ENCODE data around the gene LMF1.
"Not testable (repeated sequence)": the region's sequence is repeated elsewhere in the genome, so short reads cannot be mapped to it uniquely, and the experiment has no call there.

LMF1 gene

DNA sequence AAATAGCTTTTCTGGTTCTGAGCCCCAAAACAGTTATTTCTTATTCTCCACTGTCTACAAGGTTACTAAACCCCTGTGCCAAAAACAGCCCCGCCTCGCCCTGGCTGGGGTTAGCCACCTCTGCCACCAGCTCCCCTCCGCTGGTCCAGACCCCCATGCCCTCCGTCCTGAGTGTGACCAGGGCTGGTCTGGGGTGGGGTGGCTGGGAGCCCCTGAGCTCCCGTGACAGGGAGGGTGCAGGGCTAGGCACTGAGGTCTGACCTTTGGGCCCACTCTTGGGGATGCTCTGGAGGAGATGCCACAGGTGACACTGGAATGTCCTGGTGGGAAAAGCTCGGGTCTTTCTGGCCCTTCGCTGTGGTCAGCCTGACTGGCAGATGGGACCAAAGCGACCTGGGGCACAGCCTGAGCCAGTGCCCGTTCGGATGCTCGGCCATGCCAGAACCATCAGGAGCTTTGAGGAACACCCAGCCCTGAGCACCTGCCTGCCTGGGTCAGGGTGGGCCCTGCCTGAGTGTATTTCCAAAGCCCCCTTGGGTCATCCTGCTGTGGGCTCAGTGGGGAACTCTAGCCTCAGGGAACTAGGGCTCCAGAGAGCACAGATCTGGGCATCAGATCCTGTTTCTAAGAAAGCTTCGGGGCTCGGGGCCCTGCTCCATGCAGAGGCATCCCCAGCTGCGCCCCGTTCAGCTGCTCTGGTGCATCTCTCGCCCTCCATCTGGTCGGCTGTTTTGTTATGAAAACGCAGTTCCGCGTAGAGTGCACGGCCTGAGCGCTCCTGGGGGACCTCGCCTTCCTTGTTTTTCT is 98.1 kb downstream of the LMF1 start:
- no peak for DNase-seq
- no peak for TF ChIP-seq GATA1 (IDR thresholded peaks at IDR 0.05; ENCODE audit: low read depth, low read length)
- TF ChIP-seq POLR2A (IDR thresholded peaks at IDR 0.05; ENCODE audit: low read length), result no peak

DNA sequence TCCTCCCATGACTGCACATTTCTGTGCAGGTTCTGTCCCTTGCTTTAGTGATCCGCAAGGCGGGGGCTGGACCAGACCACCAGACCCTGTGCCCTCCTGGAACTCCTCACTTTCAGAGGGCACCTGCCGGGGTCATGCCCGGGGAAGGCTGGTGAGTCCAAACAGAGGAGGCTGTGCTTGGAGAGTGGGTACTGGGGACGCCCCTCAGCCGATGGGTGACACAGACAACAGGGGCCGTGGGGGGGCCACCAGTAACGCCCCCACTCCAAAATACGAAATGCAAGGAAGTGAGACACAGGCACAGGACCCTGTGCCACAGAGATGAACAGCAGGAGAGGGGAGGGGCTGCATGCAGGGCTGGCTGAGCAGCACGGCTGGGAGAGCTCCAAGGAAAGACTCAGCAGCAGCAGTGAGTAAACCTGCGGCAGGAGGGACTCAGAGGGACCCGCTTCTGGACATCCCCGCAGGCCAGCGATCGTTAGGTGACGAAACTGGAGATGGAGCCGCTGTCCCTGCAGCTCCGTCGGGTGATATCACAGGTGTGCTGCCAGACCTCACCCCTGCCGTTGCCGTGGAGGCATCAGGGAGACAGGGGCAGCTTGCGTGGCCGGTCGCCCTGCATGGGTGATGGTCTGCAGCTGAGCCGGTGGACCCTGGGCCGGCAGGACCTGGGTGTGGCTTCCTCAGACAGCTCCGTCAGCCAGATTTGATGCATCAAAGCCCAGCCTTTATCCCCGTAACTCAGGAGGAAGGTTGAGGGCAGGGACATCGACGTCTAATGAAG is 99.0 kb downstream of the LMF1 start:
- no peak for DNase-seq

DNA sequence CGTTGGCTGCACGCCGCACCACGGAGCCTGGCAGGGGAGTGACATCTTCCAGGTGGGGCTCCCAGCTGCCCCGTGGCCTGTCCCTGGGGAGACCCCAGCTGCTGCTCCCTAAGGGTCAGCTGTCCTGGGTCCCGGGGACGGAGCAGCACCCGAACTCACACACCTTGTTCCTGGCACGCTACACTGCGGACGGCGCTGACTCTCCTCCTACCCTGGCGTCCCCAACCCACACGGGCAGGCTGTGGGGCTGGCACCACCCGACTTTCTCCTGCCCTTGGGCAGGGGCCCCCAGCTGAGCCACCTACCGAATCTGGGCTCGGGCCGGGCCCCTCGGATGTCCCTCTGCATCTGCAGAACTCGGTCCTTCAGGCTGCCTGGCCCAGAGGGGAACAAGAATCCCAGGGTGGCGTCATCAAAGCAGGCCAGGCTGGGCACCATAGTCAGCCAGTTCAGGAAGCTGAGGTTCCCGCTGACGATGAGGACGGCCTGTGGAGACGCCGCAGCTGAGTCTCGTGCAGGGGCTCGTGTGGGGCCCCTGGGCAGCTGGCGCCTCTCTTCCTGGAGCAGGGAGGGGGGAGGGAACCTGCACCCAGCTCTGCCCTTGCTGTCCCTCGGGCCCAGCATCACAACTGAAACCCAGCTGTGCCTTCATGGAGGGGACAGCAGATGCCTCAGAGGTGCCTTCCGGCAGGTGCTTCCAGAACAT is 99.8 kb downstream of the LMF1 start:
- DNase-seq, result no peak
- TF ChIP-seq GATA1 (IDR thresholded peaks at IDR 0.05; ENCODE audit: low read depth, low read length) (no peak), POLR2A (IDR thresholded peaks at IDR 0.05; ENCODE audit: low read length) (no peak)

More for the DNA sequence above, 99.0 kb downstream of the LMF1 start:
- no peak for TF ChIP-seq POLR2A (IDR thresholded peaks at IDR 0.05; ENCODE audit: low read length)
- TF ChIP-seq GATA1 (IDR thresholded peaks at IDR 0.05; ENCODE audit: low read depth, low read length), result no peak

DNA sequence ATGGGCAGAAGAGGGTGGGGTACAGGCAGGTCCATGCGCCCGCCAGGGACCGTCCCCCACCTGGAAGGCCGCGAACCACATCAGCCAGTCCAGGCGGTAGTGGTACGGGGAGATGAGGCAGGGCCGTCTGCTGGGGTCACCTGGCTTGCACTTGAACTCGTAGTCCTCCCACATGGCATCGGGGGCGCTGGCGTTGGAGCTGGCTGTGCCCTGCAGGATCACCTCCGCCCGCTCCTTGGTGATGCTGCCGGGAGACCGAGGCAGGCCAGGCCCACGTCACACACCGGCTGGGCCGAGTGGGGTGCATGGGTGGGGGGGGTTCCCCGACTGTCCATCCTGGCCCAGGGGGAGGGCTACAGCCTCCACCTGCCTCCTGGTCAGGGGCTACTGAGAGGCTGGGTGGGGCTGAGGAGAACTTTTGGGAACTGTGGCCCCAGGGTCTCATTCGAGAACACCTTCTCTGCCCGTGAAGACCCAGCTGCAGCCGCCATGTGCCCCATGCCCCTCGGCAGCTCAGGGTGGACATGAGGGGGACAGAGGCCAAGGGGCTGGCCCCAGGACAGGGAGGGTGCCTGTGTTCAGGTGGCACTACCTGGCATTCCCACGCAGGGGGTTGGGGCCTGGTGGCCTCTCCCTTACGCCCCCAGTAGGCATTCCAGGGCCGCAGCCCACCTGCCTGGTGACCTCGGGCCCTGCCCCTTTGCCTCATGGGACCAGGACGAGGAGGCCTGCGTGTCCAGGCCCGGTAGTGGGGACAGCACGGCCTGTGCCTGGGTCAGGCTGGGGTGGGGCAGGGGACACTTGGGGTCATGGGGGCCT is 100.8 kb downstream of the LMF1 start:
- TF ChIP-seq GATA1 (IDR thresholded peaks at IDR 0.05; ENCODE audit: low read depth, low read length) (no peak), POLR2A (IDR thresholded peaks at IDR 0.05; ENCODE audit: low read length) (no peak)
- DNase-seq, result no peak

DNA sequence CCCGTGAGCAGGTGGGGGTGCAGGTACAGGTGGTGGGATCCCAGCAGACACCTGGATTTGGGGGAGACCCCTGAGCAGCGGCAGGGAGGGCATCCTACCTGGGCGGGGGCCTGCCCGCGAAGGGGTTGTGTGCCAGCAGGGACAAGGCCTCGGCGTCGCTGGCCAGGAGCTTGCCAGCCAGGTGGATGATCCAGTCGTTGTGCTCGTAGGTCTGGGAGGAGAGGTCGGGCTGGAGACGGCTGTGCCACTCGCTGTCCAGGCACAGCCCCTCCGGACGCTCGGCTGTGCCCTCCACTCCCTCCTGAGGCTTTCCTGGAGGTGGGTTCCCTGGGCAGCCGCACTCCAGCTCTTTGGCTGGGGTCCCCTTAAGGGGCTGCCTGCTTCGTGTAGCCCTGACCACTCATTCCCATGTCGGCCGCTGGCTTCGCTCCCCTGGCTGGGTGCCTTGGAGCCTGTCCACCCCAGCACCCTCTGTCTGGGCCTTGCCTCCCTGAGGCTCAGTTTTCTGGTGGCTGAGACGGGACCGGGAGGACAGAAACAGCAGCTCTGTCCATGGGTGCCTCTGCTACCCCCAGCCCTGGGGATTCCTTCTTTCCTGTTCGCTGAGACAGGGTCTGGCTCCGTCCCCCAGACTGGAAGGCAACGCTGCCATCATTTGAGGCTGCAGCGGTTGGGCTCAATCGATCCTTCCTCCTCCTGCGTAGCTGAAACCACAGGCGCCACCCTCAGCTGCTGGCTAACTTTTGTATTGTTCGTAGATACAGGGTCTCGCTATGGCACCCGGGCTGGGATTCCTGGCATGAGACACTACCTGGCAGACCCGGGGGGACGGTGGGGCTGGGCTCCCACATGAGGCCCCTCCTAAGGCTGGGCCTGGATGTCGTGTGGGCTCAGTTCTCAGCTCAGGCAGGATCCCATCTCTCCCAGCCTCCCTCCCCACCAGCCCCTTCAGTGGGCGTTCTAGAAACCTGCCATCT is 101.7 kb downstream of the LMF1 start:
- TF ChIP-seq POLR2A (IDR thresholded peaks at IDR 0.05; ENCODE audit: low read length) (no peak), GATA1 (IDR thresholded peaks at IDR 0.05; ENCODE audit: low read depth, low read length) (no peak)
- DNase-seq, result no peak

DNA sequence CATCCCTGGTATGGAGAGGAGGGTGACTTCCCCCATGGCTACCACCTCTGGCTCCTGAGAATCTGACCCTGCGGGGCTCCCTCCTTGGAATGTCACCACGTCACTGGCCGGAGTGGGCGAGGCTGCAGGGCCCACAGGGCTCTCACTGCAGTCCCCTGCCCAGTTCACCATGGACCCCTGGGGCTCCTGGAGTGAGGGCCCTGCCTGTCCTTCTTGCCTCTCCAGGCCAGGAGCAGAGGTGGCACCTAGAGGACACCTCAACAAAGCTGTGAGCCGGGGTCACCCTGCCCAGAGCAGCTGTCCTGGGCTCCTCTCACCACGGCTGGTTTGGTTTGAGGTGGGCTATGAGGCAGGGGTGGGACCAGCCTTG is 102.4 kb downstream of the LMF1 start:
- TF ChIP-seq GATA1 (IDR thresholded peaks at IDR 0.05; ENCODE audit: low read depth, low read length), result no peak
- no peak for TF ChIP-seq POLR2A (IDR thresholded peaks at IDR 0.05; ENCODE audit: low read length)
- DNase-seq, result no peak

DNA sequence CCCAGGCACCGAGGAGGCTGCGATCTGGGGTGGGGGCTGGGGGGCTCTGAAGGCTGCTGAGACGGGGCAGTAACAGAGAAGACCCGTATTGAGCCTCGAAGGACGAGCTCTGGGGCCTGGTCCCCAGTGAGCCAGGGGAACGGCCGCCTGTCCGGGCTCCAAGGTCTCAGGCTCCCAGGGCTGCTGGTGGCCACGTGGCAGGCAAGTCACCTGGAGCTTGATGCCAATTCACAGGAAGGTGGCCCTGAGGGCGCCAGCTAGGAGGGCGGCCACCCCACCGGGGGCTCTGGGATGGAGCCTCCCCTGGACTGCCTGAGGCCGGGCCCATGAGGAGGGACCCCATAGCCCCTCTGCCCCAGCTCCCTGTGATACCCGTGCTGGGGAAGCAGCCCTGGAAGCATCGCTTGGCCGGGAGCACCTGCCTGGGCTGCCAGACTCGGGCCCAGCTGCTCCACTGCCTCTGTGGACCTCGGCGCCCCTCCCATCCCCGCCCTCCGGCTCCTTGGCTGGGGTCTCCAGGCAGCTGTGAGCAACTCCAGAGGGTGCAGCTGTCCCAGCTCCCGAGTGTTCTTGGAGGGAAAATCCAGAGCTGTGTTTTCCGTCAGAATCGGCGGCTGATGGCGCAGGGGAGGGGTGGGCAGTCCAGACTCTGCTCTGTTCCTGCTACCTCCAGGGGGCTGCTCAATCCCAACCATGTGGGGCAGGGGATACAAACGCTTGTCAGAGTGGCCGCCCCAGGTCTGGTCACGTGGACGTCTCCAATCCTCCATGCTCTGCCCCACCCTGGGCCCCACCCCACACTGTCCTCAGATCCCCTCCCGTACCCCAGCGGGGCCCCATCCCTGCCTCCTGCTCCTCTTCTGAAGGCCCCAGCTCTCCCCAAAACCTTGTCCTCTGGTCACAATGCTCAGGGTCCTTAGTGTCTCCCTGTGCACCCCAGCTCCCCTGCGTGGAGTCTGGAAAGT is 103.1 kb downstream of the LMF1 start:
- no peak for TF ChIP-seq POLR2A (IDR thresholded peaks at IDR 0.05; ENCODE audit: low read length)
- no peak for TF ChIP-seq GATA1 (IDR thresholded peaks at IDR 0.05; ENCODE audit: low read depth, low read length)
- DNase-seq, result no peak

DNA sequence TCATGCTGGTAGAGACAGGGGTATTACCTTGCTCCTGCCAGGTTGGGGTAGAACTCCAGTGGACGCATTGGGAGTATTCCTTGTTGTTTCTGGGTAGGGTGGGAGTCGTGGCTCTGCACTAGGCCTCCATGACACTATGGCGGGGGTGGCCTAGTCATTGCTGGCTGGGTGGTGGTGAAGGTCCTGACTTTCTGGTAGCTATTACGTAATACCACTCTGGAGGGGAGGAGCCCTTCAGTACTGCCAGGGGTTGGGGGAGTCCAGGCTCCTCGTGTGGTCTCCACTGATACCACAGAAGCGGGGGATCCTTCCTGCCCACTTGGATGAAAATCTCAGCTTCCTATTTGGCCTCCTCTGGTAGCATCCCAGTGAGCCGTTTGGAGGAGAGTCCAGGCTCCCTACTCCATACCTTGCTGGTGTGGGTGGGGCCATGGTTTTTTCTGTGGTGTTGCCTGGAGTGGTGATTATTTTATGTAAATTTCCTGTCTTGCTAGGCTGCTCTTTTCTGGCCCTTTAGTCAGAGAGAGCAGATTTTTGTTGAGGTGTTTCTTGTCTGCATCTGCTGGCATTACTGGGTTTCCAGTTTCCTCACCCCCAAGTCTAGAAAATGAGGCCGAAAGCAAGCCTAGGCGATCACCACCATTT is 104.4 kb downstream of the LMF1 start:
- no peak for DNase-seq
- TF ChIP-seq GATA1 (IDR thresholded peaks at IDR 0.05; ENCODE audit: low read depth, low read length) (no peak), POLR2A (IDR thresholded peaks at IDR 0.05; ENCODE audit: low read length) (no peak)

DNA sequence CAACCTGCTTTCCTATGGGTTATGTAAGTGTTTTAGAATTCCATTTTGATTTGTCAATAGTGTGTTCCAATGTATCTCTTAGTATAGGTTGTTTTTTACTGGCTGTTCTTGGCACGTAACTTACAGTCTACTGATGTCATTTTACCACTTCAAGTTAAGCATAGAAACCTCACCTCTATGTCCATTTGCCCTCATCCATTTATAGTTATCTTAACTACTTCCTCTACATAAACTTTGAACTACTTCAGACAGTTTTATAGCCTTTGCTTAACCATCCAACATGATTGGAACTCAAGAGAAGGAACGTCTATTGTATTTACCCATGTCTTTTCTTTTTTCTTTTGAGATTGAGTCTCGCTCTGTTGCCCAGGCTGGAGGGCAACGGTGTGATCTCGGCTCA is 105.8 kb downstream of the LMF1 start:
- no peak for DNase-seq
- TF ChIP-seq POLR2A (IDR thresholded peaks at IDR 0.05; ENCODE audit: low read length) (no peak), GATA1 (IDR thresholded peaks at IDR 0.05; ENCODE audit: low read depth, low read length) (no peak)

DNA sequence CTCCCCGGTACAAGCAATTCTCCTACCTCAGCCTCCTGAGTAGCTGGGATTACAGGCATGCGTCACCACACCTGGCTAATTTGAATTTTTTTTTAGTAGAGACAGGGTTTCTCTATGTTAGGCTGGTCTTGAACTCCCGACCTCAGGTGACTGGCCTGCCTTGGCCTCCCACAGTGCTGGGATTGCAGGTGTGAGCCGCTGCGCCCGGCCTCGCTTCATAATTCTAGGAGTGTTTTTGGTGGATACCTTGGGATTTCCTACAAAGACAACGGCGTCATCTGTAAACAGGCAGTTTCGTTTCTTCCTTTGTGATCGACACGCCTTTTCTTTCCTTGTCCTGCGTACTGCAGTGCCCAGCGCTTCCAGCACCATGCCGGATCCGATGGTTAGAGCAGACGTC is 109.3 kb downstream of the LMF1 start:
- TF ChIP-seq POLR2A (IDR thresholded peaks at IDR 0.05; ENCODE audit: low read length) (no peak), GATA1 (IDR thresholded peaks at IDR 0.05; ENCODE audit: low read depth, low read length) (no peak)
- no peak for DNase-seq

DNA sequence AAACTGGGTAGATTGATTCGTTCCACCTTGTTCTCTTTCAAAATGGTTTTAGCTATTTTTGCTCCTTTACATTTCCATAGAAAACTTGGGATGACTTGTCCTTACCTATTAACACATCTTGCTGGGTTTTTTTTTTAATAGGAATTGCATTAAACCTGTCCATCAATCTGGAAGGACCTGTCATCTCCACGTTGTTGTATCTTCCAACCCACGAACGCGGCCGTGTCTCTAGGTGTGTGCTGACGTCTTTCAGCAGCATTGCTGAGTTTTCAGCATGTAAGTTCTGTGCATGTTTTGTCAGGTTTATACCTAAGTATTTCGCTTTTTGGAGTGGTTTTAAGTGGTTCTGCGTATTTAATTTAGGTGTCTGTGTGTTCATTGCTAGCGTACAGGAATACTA is 109.9 kb downstream of the LMF1 start:
- DNase-seq, result no peak
- TF ChIP-seq POLR2A (IDR thresholded peaks at IDR 0.05; ENCODE audit: low read length) (no peak), GATA1 (IDR thresholded peaks at IDR 0.05; ENCODE audit: low read depth, low read length) (no peak)

DNA sequence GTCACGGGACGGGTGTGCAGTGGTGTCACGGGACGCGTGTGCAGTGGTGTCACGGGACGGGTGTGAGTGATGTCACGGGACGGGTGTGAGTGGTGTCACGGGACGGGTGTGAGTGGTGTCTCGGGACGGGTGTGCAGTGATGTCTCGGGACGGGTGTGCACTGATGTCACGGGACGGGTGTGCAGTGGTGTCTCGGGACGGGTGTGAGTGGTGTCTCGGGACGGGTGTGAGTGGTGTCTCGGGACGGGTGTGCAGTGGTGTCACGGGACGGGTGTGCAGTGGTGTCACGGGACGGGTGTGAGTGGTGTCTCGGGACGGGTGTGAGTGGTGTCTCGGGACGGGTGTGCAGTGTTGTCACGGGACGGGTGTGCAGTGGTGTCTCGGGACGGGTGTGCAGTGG is 111.8 kb downstream of the LMF1 start:
- DNase-seq, result not testable (repeated sequence)

DNA sequence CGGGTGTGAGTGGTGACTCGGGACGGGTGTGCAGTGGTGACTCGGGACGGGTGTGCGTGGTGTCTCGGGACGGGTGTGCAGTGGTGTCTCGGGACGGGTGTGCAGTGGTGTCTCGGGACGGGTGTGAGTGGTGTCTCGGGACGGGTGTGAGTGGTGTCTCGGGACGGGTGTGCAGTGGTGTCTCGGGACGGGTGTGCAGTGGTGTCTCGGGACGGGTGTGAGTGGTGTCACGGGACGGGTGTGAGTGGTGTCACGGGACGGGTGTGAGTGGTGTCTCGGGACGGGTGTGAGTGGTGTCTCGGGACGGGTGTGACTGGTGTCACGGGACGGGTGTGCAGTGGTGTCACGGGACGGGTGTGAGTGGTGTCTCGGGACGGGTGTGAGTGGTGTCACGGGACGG is 112.3 kb downstream of the LMF1 start:
- not testable (repeated sequence) for DNase-seq
